CD4-positive, alpha-beta memory T cell (primary cell): ENCODE data around the gene PDILT. TPM values are rescaled to one million over a fixed set of nuclear protein-coding genes. Genes with fewer than 3 reads are reported as not detected.

Experiments used
- polyA plus RNA-seq, 2 donors: library from polyadenylated mRNA; unstranded; fragments of 300-500 nt; fragmentation: Illumina TruSeq; gene quantifications; one replicate each; pipeline ENCODE4 v1.2.3, GENCODE V29; 2021
- total RNA-seq, 2 experiments: library from RNA; stranded (reverse); gene quantifications; one replicate each; pipeline ENCODE4 v1.2.3, GENCODE V29; 2021

Gene PDILT
- total and polyA plus RNA-seq, 4 experiments from 2014 or later = not detected

Other genes starting within 250 kb of the PDILT start
- gene GP2, start 77.2 kb downstream of the PDILT start, total RNA-seq = not detected
- gene GP2, start 77.2 kb downstream of the PDILT start, polyA plus RNA-seq = not detected
- gene UMOD, start 52.0 kb downstream of the PDILT start, total RNA-seq = not detected
- gene UMOD, start 52.0 kb downstream of the PDILT start, polyA plus RNA-seq = not detected
- not detected for gene ACSM5, start 4.8 kb upstream of the PDILT start, total RNA-seq
- gene ACSM5, start 4.8 kb upstream of the PDILT start, polyA plus RNA-seq = not detected
- not detected for gene ACSM2A, start 46.8 kb upstream of the PDILT start, total RNA-seq
- gene ACSM2A, start 46.8 kb upstream of the PDILT start, polyA plus RNA-seq = not detected
- not detected for gene ACSM2B, start 171.6 kb upstream of the PDILT start, total RNA-seq
- not detected for gene ACSM2B, start 171.6 kb upstream of the PDILT start, polyA plus RNA-seq